RWPE1 (cell line): ENCODE results near the gene SEMA4C.
A peak's percentile ranks its signal among the peaks of the same experiment; 100 is the strongest.

Experiments
- CTCF ChIA-PET: fragments of 350-600 bp; sonication (Branson Sonifier 250); formaldehyde crosslinking; extraction: SDS; loops from one replicate; lab custom pipeline; 2021; lab: Yijun Ruan, JAX
- POLR2A ChIA-PET: fragments of 400-600 bp; formaldehyde crosslinking; extraction: SDS; loops from one replicate; lab custom pipeline; 2020; ENCODE audit warnings: antibody characterized with exemption; ENCODE audit not compliant: low non-redundant PET; lab: Yijun Ruan, JAX
- DNase-seq: peaks from one replicate; pipeline ENCODE4 v3.0.0; 2012; ENCODE audit warnings: low spot score
- H3K27ac ChIP-seq: fragments of 450-650 bp; 2 replicates; pipeline ENCODE4 v1.5.1; 2017
- TF ChIP-seq, protein P1 (sequence below): fragments of 450-650 bp; conservative IDR thresholded peaks from 2 replicates; pipeline ENCODE4 v1.5.1; 2017; ENCODE audit warnings: low read depth, mild to moderate bottlenecking

The SEMA4C gene

DNA sequence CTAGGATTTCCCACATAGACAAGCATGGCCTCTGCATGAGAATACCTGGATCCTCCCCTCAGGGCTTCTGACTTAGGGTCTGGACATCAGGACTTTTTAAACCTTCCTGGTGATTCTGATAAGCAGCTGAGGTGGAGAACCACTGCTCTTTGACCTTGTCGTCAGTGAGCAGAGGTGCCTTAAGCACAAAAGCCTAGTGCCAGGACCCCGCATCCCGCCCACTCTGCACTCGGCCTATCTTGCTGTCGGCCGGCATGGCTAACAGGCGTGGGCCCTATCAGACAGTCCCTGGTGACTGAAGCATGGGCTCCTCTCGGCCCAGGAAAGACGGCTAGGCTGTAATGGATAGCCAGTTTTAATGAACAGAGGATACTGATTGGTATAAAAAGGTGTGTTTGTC lies 32.3 kb downstream of the SEMA4C start:
- POLR2A ChIA-PET = no interaction called here

DNA sequence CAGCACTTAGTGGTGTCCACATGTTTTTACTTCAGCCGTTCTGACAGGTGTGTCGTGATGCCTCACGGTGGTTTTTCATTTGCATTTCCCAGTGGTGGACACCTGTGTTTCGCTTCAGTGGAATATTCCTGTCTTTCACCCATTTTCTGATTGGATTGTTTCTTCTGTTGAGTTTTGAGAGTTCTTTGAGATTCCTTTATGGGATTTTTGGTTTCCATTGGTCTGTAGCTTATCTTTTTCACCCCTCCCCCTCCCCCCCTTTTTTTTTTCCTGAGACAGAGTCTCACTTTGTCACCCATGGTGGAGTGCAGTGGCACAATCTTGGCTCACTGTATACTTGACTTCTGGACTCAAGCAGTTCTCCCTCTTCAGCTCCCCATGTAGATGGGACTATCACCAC lies 34.0 kb downstream of the SEMA4C start:
- CTCF ChIA-PET = interaction anchor here (0.6 to 1.1 kb wide), 3 partner anchors 19 to 115 kb away, joined by 3 to 6 read pairs (median 3); partner anchors contain the start of gene CNNM3
- POLR2A ChIA-PET = no interaction called here

More for the DNA sequence above, 32.3 kb downstream of the SEMA4C start:
- TF ChIP-seq, protein P1, sequence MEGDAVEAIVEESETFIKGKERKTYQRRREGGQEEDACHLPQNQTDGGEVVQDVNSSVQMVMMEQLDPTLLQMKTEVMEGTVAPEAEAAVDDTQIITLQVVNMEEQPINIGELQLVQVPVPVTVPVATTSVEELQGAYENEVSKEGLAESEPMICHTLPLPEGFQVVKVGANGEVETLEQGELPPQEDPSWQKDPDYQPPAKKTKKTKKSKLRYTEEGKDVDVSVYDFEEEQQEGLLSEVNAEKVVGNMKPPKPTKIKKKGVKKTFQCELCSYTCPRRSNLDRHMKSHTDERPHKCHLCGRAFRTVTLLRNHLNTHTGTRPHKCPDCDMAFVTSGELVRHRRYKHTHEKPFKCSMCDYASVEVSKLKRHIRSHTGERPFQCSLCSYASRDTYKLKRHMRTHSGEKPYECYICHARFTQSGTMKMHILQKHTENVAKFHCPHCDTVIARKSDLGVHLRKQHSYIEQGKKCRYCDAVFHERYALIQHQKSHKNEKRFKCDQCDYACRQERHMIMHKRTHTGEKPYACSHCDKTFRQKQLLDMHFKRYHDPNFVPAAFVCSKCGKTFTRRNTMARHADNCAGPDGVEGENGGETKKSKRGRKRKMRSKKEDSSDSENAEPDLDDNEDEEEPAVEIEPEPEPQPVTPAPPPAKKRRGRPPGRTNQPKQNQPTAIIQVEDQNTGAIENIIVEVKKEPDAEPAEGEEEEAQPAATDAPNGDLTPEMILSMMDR = no peak
- CTCF ChIA-PET = interaction anchor here (0.5 to 0.6 kb wide), 2 partner anchors 11 to 23 kb away, joined by 3 read pairs; no protein-coding TSS in a partner anchor
- no peak for DNase-seq
- H3K27ac ChIP-seq = no peak overlapping the region

DNA sequence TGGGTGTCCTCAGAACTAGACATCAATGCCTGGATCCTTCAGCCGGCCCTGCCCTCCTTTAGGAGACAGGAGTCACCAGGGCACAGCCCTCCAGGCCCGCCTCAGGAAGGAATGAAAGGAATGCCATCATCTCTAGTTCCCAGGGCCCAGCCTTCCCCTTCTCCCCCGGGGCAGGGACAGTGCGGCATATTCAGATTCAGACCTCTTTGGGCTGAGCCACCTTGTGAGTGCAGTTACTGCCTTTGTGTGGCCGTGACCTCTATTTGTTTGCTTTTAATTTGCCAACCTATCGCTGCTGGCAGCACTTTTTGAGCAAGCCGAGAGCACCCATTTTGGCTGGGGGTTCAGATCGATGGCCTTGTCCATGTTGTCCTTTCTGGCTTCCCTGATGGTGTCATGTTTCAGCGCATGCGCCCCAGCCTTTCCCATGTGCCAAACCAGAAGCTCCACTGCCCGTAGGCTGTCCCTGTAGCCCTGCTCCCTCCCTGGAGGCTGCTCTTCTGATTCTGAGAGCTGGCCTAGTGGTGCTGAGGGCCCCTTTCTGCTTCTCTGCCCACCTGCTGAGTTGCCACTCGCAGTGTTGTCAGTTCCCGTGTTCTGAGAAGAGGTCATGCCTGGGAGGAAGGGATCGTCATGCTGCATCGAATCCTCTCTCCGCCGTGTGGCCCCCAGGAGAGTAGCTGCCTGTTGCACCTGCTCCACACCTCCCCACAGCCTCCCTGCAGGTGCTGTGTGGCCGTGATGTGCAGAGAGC lies 36.9 kb downstream of the SEMA4C start:
- TF ChIP-seq, protein P1 = no peak
- CTCF ChIA-PET = interaction anchor here (0.7 kb wide), 1 partner anchor 404 kb away, joined by 5 read pairs; no protein-coding TSS in a partner anchor

More for the DNA sequence above, 34.0 kb downstream of the SEMA4C start:
- TF ChIP-seq, protein P1 = no peak
- H3K27ac ChIP-seq = no peak overlapping the region
- no peak for DNase-seq

DNA sequence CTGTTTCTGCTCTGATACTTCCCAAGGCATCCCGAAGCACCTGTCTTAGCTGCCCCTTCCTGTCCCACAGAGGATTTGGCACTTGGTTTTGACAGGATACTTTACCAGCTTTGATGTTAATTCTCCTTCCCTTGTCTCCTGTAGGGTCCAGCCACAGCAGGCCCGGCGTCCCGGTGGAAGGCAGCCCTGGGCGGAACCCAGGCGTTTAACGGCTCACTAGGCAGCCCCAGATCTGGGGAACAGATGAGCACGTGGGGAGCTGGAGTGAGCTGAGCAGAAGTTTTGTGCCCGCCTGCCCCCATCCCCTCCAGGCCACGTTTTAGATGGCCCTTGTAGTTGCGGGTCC lies 37.5 kb downstream of the SEMA4C start:
- CTCF ChIA-PET = no interaction called here
- H3K27ac ChIP-seq = peak overlapping the region; percentile 70
- POLR2A ChIA-PET = interaction anchor here (0.6 kb wide), 2 partner anchors 11 to 41 kb away, joined by 3 to 4 read pairs; no protein-coding TSS in a partner anchor
- no peak for DNase-seq
- TF ChIP-seq, protein P1 = no peak

More for the DNA sequence above, 36.9 kb downstream of the SEMA4C start:
- peak overlapping the region; percentile 70 for H3K27ac ChIP-seq
- DNase-seq = peak; percentile 83
- POLR2A ChIA-PET = interaction anchor here (0.6 to 0.8 kb wide), 2 partner anchors 9 to 10 kb away, joined by 3 read pairs; no protein-coding TSS in a partner anchor

DNA sequence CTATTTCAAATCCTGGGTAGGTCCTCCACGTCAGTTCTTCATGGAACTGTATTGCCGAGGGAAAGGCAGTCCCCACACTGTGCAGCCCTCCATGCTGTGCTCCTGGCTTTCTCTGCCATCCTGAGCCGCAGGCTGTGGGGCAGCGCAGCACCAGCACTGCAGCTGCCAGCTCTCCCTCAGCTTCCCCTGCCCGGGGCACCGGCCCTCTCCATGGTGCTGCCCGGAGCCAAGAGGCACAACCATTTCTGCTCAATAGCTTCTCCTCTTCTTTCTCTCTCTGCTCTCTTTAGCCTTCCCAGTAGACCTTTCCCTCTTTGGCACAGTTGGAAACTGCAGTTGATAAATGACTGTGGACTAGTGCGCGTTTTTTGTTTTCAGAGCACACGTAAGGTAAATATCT lies 38.2 kb downstream of the SEMA4C start:
- POLR2A ChIA-PET = interaction anchor here (0.6 kb wide), 1 partner anchor 41 kb away, joined by 4 read pairs; no protein-coding TSS in a partner anchor
- no peak for DNase-seq
- peak overlapping the region; percentile 70 for H3K27ac ChIP-seq
- CTCF ChIA-PET = no interaction called here
- TF ChIP-seq, protein P1 = no peak

DNA sequence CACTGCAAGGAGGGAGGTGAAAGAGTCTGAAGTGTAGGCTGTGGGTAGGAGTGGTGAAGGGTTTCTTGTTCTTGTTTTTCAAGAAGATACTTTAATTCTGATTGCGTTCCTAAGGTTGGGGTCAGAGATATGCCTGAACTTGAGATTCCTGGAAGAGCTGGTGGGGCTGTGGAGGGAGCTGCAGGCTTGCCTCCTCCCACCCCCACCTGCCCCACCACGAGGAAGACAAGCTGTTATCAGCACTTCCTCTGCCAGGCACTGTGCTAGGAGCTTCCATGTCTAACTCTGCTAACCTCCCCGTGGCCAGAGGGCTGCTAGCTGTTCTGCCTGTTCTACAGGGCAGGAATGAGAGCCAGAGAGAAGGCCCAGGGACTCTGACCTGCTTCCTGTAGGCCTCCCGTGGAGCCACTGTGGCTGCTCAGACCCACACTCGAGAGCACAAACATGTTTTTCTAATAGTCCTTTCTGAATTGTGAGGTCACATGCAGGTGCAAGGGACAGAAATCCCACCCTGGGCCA lies 39.8 kb downstream of the SEMA4C start:
- ChIA-PET CTCF (no interaction called here), POLR2A (no interaction called here)
- peak overlapping the region; percentile 19; the same call in 1 of the 2 replicates for H3K27ac ChIP-seq
- TF ChIP-seq, protein P1 = no peak
- DNase-seq = no peak
